ENCODE data around the gene QSOX2.

- TF ChIP-seq CTCF (IDR thresholded peaks at IDR 0.05): no peak
- no peak for TF ChIP-seq POLR2AphosphoS5 (IDR thresholded peaks at IDR 0.05; ENCODE audit: low read depth, low read length)
- TF ChIP-seq TCF7L2 (IDR thresholded peaks at IDR 0.05; ENCODE audit: low read depth, low read length): no peak
- TF ChIP-seq REST (IDR thresholded peaks at IDR 0.05; ENCODE audit: insufficient read depth in 1 of 2, low read depth in 2 of 2, low read length in 1 of 2): no peak
Observed at GRCh38 chr9:136286359-136286986, 40.9 kb upstream of the QSOX2 start.

Data from Panc1 (cell line).